GM23338 (cell line): ENCODE data around the gene SDHAF4. TPM values are rescaled to one million over a fixed set of nuclear protein-coding genes. Genes with fewer than 3 reads are reported as not detected.

Experiments used
- ATAC-seq: fragments of 200-7000 bp; cut with Tn5 transposase; 3 replicates; pipeline ENCODE4 v1.9.1; 2020
- DNase-seq: peaks from one replicate; pipeline ENCODE4 v3.0.0-alpha.2; 2015; ENCODE audit warnings: low spot score
- H2AFZ ChIP-seq: fragments of 200-600 bp; sonication (generic); 2 replicates; pipeline ENCODE4 v1.8.0; 2016; ENCODE audit warnings: antibody characterized with exemption, mild to moderate bottlenecking, moderate library complexity
- H3F3A ChIP-seq: fragments of 200-600 bp; sonication (generic); replicated peaks from 2 replicates; pipeline ENCODE4 v1.8.0; 2017; ENCODE audit warnings: antibody characterized with exemption, mixed run types, low read depth
- H3K27ac ChIP-seq: fragments of 200-600 bp; sonication (generic); 2 replicates; pipeline ENCODE4 v1.6.1; 2016; ENCODE audit warnings: low read depth
- H3K27me3 ChIP-seq: fragments of 200-600 bp; sonication (generic); 2 replicates; pipeline ENCODE4 v1.8.0; 2016; ENCODE audit warnings: mild to moderate bottlenecking, mixed run types, moderate library complexity; ENCODE audit not compliant: insufficient read depth
- H3K36me3 ChIP-seq: fragments of 200-600 bp; sonication (generic); 2 replicates; pipeline ENCODE4 v1.8.0; 2016; ENCODE audit warnings: mild to moderate bottlenecking; ENCODE audit not compliant: insufficient read depth
- H3K4me1 ChIP-seq: fragments of 200-600 bp; sonication (generic); 2 replicates; pipeline ENCODE4 v1.8.0; 2016; ENCODE audit warnings: mild to moderate bottlenecking, moderate library complexity; ENCODE audit not compliant: insufficient read depth
- H3K4me2 ChIP-seq: fragments of 200-600 bp; sonication (generic); 2 replicates; pipeline ENCODE4 v1.7.1; 2017; ENCODE audit warnings: mixed run types
- H3K4me3 ChIP-seq: fragments of 200-600 bp; sonication (generic); 2 replicates; pipeline ENCODE4 v1.6.1; 2016; ENCODE audit warnings: mixed run types
- H3K79me2 ChIP-seq: fragments of 200-600 bp; sonication (generic); replicated peaks from 2 replicates; pipeline ENCODE4 v1.8.0; 2017; ENCODE audit warnings: mild to moderate bottlenecking; ENCODE audit not compliant: insufficient read depth
- H3K9me2 ChIP-seq: fragments of 200-600 bp; sonication (generic); 2 replicates; pipeline ENCODE4 v1.8.0; 2017; ENCODE audit not compliant: insufficient read depth
- H4K20me1 ChIP-seq: fragments of 200-600 bp; sonication (generic); replicated peaks from 2 replicates; pipeline ENCODE4 v1.8.0; 2017; ENCODE audit warnings: mild to moderate bottlenecking; ENCODE audit not compliant: insufficient read depth
- H3K27ac Mint-ChIP-seq: 2 replicates; pipeline ENCODE4 v1.8.0; 2020; ENCODE audit warnings: inconsistent platforms, mild to moderate bottlenecking, moderate library complexity, mixed read lengths
- H3K27me3 Mint-ChIP-seq: 3 replicates; pipeline ENCODE4 v1.8.0; 2022; ENCODE audit warnings: low read depth, mild to moderate bottlenecking, moderate library complexity, mixed read lengths, inconsistent platforms; ENCODE audit not compliant: insufficient read depth, poor library complexity
- H3K36me3 Mint-ChIP-seq: 3 replicates; pipeline ENCODE4 v1.8.0; 2021; ENCODE audit warnings: low read depth, mild to moderate bottlenecking, inconsistent platforms, moderate library complexity, mixed read lengths
- H3K4me1 Mint-ChIP-seq: 3 replicates; pipeline ENCODE4 v1.8.0; 2020; ENCODE audit warnings: mild to moderate bottlenecking, inconsistent platforms, mixed read lengths
- H3K4me3 Mint-ChIP-seq: 3 replicates; pipeline ENCODE4 v1.8.0; 2021; ENCODE audit warnings: moderate library complexity, mild to moderate bottlenecking, inconsistent platforms, mixed read lengths
- H3K9me3 Mint-ChIP-seq: 3 replicates; pipeline ENCODE4 v1.8.0; 2020; ENCODE audit warnings: moderate library complexity, mild to moderate bottlenecking, inconsistent platforms, mixed read lengths
- CREB1 ChIP-seq: fragments of 250-450 bp; sonication (Bioruptor Pico); IDR thresholded peaks from 2 replicates; pipeline ENCODE4 v1.5.0; 2020; ENCODE audit warnings: low read depth, mild to moderate bottlenecking, moderate library complexity
- CTCF ChIP-seq, 2 experiments: fragments of 200-600 bp in 1 of 2; sonication (generic) in 1 of 2; conservative IDR thresholded peaks; 2 replicates each; pipeline versions ENCODE4 v1.5.1 to v1.6.1; 2016 to 2017; ENCODE audit warnings: antibody characterized with exemption in 2 of 2, low read depth in 2 of 2, mild to moderate bottlenecking in 2 of 2, moderate library complexity in 1 of 2
- ETS1 ChIP-seq: IDR thresholded peaks from 2 replicates; pipeline ENCODE4 v1.6.1; 2016; ENCODE audit warnings: antibody characterized with exemption
- EZH2 ChIP-seq: fragments of 200-600 bp; sonication (generic); IDR thresholded peaks from one replicate; pipeline ENCODE4 v1.8.0; 2017; ENCODE audit warnings: antibody characterized with exemption, mild to moderate bottlenecking, low read depth; ENCODE audit not compliant: unreplicated experiment
- EZH2phosphoT487 ChIP-seq: fragments of 200-600 bp; sonication (generic); IDR thresholded peaks from one replicate; pipeline ENCODE4 v1.8.1; 2018; ENCODE audit warnings: antibody characterized with exemption; ENCODE audit not compliant: unreplicated experiment
- JUNB ChIP-seq: IDR thresholded peaks from one replicate; pipeline ENCODE4 v1.6.1; 2016; ENCODE audit warnings: antibody characterized with exemption; ENCODE audit not compliant: unreplicated experiment
- POLR2AphosphoS5 ChIP-seq: IDR thresholded peaks from 2 replicates; pipeline ENCODE4 v1.6.1; 2016; ENCODE audit warnings: antibody characterized with exemption, low read depth
- REST ChIP-seq: IDR thresholded peaks from one replicate; pipeline ENCODE4 v1.6.1; 2018; ENCODE audit warnings: antibody characterized with exemption; ENCODE audit not compliant: unreplicated experiment
- STAT1 ChIP-seq: IDR thresholded peaks from one replicate; pipeline ENCODE4 v1.6.1; 2016; ENCODE audit warnings: antibody characterized with exemption; ENCODE audit not compliant: unreplicated experiment
- ZNF331 ChIP-seq: fragments of 250-450 bp; sonication (Bioruptor Pico); IDR thresholded peaks from 2 replicates; pipeline ENCODE4 v1.5.0; 2020; ENCODE audit warnings: low read depth, mild to moderate bottlenecking, moderate library complexity
- polyA plus RNA-seq: library from polyadenylated mRNA; unstranded; fragments of >200 nt; fragmentation: Nextera tagmentation; extraction: Ambion mirVana; gene quantifications from 2 replicates; pipeline ENCODE4 v1.2.1, GENCODE V29; 2016
- total RNA-seq: library from RNA; depleted of rRNA; stranded (reverse); fragments of >200 nt; shearing (Covaris generic); gene quantifications from 2 replicates; pipeline ENCODE4 v1.2.3, GENCODE V29; 2014

SDHAF4 gene
- total and polyA plus RNA-seq, 2 experiments from 2014 or later: 12.2 to 30.4 TPM

- TF ChIP-seq REST (no peak), CTCF (conservative IDR thresholded peaks at IDR 0.05; ENCODE audit: low read depth in 2 of 2) (no peak), CREB1 (CRISPR knock-in tag) (no peak)
Observed at GRCh38 chr6:70547905-70548304, 18.8 kb upstream of the SDHAF4 start (continued).

- ATAC-seq (no peak), DNase-seq (no peak)
- Histone ChIP-seq H3K27ac (no peak overlapping the region), H3K4me1 (peaks cover 10% of the 10 kb centered on the region), H4K20me1 (no peaks in the 10 kb centered on the region), H2AFZ (no peak overlapping the region), H3K79me2 (no peaks in the 10 kb centered on the region), H3K36me3 (no peaks in the 10 kb centered on the region), H3K9me2 (no peaks in the 10 kb centered on the region), H3F3A (no peaks in the 10 kb centered on the region), H3K4me3 (no peak overlapping the region), H3K27me3 (no peaks in the 10 kb centered on the region), H3K4me2 (no peak overlapping the region)
- H3K27me3 Mint-ChIP-seq: peaks cover 3% of the 10 kb centered on the region
- H3K36me3 Mint-ChIP-seq: peaks cover 6% of the 10 kb centered on the region; the same call in 1 of the 3 replicates
- peaks cover 10% of the 10 kb centered on the region for H3K4me1 Mint-ChIP-seq
- H3K27ac Mint-ChIP-seq: no peak overlapping the region
- H3K4me3 Mint-ChIP-seq: no peak overlapping the region
- no peaks in the 10 kb centered on the region for H3K9me3 Mint-ChIP-seq
- no peak for TF ChIP-seq POLR2AphosphoS5
- no peak for TF ChIP-seq REST
- no peak for TF ChIP-seq JUNB
- TF ChIP-seq ETS1: no peak
- TF ChIP-seq STAT1: no peak
- no peak for TF ChIP-seq CTCF (conservative IDR thresholded peaks at IDR 0.05; ENCODE audit: low read depth in 2 of 2)
- TF ChIP-seq ZNF331 (CRISPR knock-in tag): no peak
- TF ChIP-seq CREB1 (CRISPR knock-in tag): no peak
- TF ChIP-seq EZH2phosphoT487: no peak
- TF ChIP-seq EZH2: no peak
Observed at GRCh38 chr6:70549327-70549726, 17.4 kb upstream of the SDHAF4 start.
